BE2C (cell line): Measurements from ENCODE around the gene CACNA1G.

Source experiments
- DNase-seq: peaks from one replicate; pipeline ENCODE4 v3.0.0-alpha.2; 2020
- H3K27me3 ChIP-seq: fragments of 250-450 bp; sonication (Bioruptor Pico); 2 replicates; pipeline ENCODE4 v1.5.1; 2020; ENCODE audit warnings: mild to moderate bottlenecking
- H3K36me3 ChIP-seq: fragments of 250-450 bp; sonication (Bioruptor Pico); 2 replicates; pipeline ENCODE4 v1.5.1; 2020; ENCODE audit warnings: mild to moderate bottlenecking
- H3K4me1 ChIP-seq: fragments of 250-450 bp; sonication (Bioruptor Pico); 2 replicates; pipeline ENCODE4 v1.5.1; 2020
- H3K4me3 ChIP-seq: 2 replicates; pipeline ENCODE4 v1.5.1; 2011; ENCODE audit warnings: low read depth, low read length
- H3K9me3 ChIP-seq: fragments of 250-450 bp; sonication (Bioruptor Pico); 2 replicates; pipeline ENCODE4 v1.5.1; 2020
- TF ChIP-seq, protein P1 (sequence below): IDR thresholded peaks from 2 replicates; pipeline ENCODE4 v1.5.1; 2012; ENCODE audit warnings: mild to moderate bottlenecking, low read depth, low read length

CACNA1G gene

GRCh38 chr17:50561746-50562141 is 1.2 kb downstream of the CACNA1G start:
- Histone ChIP-seq H3K4me3 (no peak overlapping the region), H3K27me3 (peaks cover 39% of the 10 kb centered on the region), H3K36me3 (no peaks in the 10 kb centered on the region), H3K4me1 (peaks cover 23% of the 10 kb centered on the region), H3K9me3 (no peaks in the 10 kb centered on the region; the same call in 1 of the 2 replicates)
- DNase-seq, result no peak
- TF ChIP-seq, protein P1, sequence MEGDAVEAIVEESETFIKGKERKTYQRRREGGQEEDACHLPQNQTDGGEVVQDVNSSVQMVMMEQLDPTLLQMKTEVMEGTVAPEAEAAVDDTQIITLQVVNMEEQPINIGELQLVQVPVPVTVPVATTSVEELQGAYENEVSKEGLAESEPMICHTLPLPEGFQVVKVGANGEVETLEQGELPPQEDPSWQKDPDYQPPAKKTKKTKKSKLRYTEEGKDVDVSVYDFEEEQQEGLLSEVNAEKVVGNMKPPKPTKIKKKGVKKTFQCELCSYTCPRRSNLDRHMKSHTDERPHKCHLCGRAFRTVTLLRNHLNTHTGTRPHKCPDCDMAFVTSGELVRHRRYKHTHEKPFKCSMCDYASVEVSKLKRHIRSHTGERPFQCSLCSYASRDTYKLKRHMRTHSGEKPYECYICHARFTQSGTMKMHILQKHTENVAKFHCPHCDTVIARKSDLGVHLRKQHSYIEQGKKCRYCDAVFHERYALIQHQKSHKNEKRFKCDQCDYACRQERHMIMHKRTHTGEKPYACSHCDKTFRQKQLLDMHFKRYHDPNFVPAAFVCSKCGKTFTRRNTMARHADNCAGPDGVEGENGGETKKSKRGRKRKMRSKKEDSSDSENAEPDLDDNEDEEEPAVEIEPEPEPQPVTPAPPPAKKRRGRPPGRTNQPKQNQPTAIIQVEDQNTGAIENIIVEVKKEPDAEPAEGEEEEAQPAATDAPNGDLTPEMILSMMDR, result no peak

DNA sequence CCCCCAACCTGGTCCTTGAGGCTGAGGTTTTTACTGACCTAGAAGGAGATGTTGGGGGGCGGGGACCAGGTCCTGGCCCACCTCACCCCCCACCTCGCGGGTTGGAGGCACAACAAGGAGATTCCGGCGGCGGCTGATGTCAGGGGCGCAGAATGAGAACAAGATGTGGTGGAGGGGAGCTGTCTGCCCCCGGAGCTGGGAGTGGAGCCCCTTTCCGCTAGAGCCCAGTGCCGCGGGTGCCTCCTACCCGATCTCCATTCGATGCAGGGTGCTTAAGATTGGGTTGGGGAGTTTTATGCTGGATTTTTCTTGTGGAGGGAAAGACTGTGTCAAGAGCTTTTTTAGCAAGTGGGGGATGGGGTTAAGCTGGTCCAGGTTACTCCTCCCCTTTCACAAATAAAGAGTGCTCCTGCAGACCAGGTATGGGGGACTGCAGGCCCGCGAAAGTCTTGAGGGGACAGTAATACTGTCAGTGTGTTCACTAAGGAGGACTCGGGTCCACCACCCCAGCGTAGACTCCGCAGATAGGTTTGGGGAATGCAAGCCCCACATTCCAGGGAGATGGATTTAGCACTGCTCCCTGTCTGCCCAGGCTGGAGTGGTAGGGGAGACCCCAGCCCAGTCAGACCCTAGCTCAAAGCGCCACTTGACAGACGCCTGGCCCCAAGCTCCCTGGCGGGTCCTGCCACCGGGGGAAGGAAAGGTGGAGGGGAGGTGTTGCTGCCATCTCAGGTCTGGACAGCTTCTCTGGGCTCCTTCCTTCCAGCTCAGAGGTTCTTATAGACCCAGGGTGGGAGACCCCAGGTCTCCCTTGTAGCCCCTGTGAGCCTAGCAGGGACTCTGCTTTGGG is 2.0 kb downstream of the CACNA1G start:
- no peaks in the 10 kb centered on the region for H3K36me3 ChIP-seq
- DNase-seq, result no peak
- H3K4me3 ChIP-seq, result no peak overlapping the region
- H3K4me1 ChIP-seq, result peaks cover 21% of the 10 kb centered on the region
- peaks cover 39% of the 10 kb centered on the region for H3K27me3 ChIP-seq
- TF ChIP-seq, protein P1, result no peak
- no peaks in the 10 kb centered on the region; the same call in 1 of the 2 replicates for H3K9me3 ChIP-seq

GRCh38 chr17:50563092-50563511 is 2.6 kb downstream of the CACNA1G start:
- H3K27me3 ChIP-seq, result peaks cover 39% of the 10 kb centered on the region
- TF ChIP-seq, protein P1, result no peak
- no peaks in the 10 kb centered on the region for H3K36me3 ChIP-seq
- H3K4me1 ChIP-seq, result peaks cover 20% of the 10 kb centered on the region
- DNase-seq, result no peak
- no peaks in the 10 kb centered on the region; the same call in 1 of the 2 replicates for H3K9me3 ChIP-seq
- H3K4me3 ChIP-seq, result no peak overlapping the region

DNA sequence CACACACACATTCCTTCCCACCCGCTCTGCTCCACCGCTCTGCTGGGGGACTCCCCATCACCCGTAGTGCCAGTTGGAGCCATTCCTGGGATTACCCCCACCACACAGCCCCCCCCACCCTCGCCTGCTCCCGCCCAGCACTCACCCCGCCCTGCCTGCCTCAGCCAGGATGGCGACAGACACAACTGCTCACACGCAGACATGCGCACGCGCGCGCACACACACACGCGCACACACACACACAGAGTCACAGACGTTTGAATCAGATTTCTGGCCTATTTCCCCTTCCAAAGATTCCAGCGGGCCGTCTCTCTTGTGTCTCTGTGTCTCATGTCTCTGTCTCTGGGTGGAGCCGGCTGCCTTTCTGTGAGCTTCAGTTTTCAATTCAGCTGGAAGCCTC is 4.4 kb downstream of the CACNA1G start:
- Histone ChIP-seq H3K4me3 (no peak overlapping the region), H3K27me3 (peaks cover 33% of the 10 kb centered on the region), H3K9me3 (no peaks in the 10 kb centered on the region; the same call in 1 of the 2 replicates), H3K4me1 (peaks cover 20% of the 10 kb centered on the region), H3K36me3 (no peaks in the 10 kb centered on the region)
- DNase-seq, result peak; percentile 51
- TF ChIP-seq, protein P1, result no peak

GRCh38 chr17:50565402-50566350 is 5.2 kb downstream of the CACNA1G start:
- Histone ChIP-seq H3K4me1 (peaks cover 17% of the 10 kb centered on the region), H3K4me3 (0 out of 2 replicates have a peak overlapping the region, but pooled peaks have one; percentile 5), H3K36me3 (no peaks in the 10 kb centered on the region), H3K9me3 (no peaks in the 10 kb centered on the region; the same call in 1 of the 2 replicates), H3K27me3 (peaks cover 28% of the 10 kb centered on the region)
- TF ChIP-seq, protein P1, result no peak
- DNase-seq, result no peak
